Gastroesophageal sphincter (tissue), 4 donors: ENCODE data around the gene CD300A. TPM values are rescaled to one million over a fixed set of nuclear protein-coding genes. Genes with fewer than 3 reads are reported as not detected.
"Not testable (repeated sequence)": the region's sequence is repeated elsewhere in the genome, so short reads cannot be mapped to it uniquely, and the experiment has no call there.

Experiments used
- ATAC-seq: fragments of 150-250 bp; one replicate; pipeline ENCODE4 v1.9.1; 2016; ENCODE audit warnings: mild to moderate bottlenecking, moderate library complexity
- H3K27ac ChIP-seq, 4 donors: fragments of 200-600 bp; sonication (generic) in 3 of 4; 1 replicate in 3 of 4; 2 replicates in 1 of 4; pipeline ENCODE4 v1.5.1; 2016 to 2019
- H3K27me3 ChIP-seq: fragments of 200-600 bp; sonication (generic); one replicate; pipeline ENCODE4 v1.5.1; 2019
- H3K36me3 ChIP-seq, 2 donors: fragments of 200-600 bp; sonication (generic); one replicate each; pipeline ENCODE4 v1.5.1; 2019; ENCODE audit warnings: control low read depth in 1 of 2
- H3K4me1 ChIP-seq, 3 donors: fragments of 200-600 bp; sonication (generic); 1 replicate in 2 of 3; 2 replicates in 1 of 3; pipeline ENCODE4 v1.5.1; 2016 to 2019; ENCODE audit warnings: control low read depth in 2 of 3
- H3K4me3 ChIP-seq, 2 donors: fragments of 200-600 bp; sonication (generic); one replicate each; pipeline ENCODE4 v1.5.1; 2019; ENCODE audit warnings: mild to moderate bottlenecking in 1 of 2, moderate library complexity in 1 of 2
- H3K9me3 ChIP-seq, 3 donors: fragments of 200-600 bp; sonication (generic); one replicate each; pipeline ENCODE4 v1.5.1; 2017 to 2019; ENCODE audit warnings: control low read depth in 2 of 3
- CTCF ChIP-seq, 4 experiments: fragments of 200-600 bp in 2 of 4; fragments of 450-650 bp in 2 of 4; sonication (generic) in 1 of 4; IDR thresholded peaks; one replicate each; pipeline ENCODE4 v1.5.1; 2017 to 2019; ENCODE audit warnings: antibody characterized with exemption in 4 of 4, mild to moderate bottlenecking in 2 of 4, moderate library complexity in 2 of 4
- EP300 ChIP-seq: sonication (generic); formaldehyde crosslinking; IDR thresholded peaks from one replicate; pipeline ENCODE4 v1.6.1; 2017; ENCODE audit warnings: antibody characterized with exemption, mild to moderate bottlenecking
- POLR2A ChIP-seq, 2 donors: fragments of 450-650 bp; IDR thresholded peaks; one replicate each; pipeline ENCODE4 v1.6.1; 2017; ENCODE audit warnings: antibody characterized with exemption in 2 of 2, mild to moderate bottlenecking in 2 of 2, moderate library complexity in 1 of 2
- POLR2AphosphoS5 ChIP-seq: sonication (generic); formaldehyde crosslinking; IDR thresholded peaks from one replicate; pipeline ENCODE4 v1.6.1; 2017; ENCODE audit warnings: antibody characterized with exemption
- WGBS, 2 donors: methylation state at CpG; one replicate each; pipeline ENCODE4 v1.1.5; 2018; ENCODE audit warnings: low coverage in 1 of 2; 5-methylcytosine and 5-hydroxymethylcytosine counted together
- total RNA-seq, 4 donors: library from RNA; depleted of rRNA; stranded (reverse); fragments of >200 nt; gene quantifications; one replicate each; pipeline ENCODE4 v1.1.0, GENCODE V29; 2016

CD300A gene
- total RNA-seq, 4 donors from 2014 or later: 2.0 to 5.8 (median 3.1) TPM

GRCh38 chr17:74502861-74503260 is 36.4 kb downstream of the CD300A start:
- no peak for TF ChIP-seq POLR2AphosphoS5
- no peak for TF ChIP-seq CTCF (IDR thresholded peaks at IDR 0.05)
- TF ChIP-seq POLR2A (IDR thresholded peaks at IDR 0.05): no peak
- TF ChIP-seq EP300: no peak
- Histone ChIP-seq H3K4me1 (no peaks in the 10 kb centered on the region), H3K27me3 (peaks cover 33% of the 10 kb centered on the region), H3K27ac (no peak overlapping the region), H3K4me3 (no peak overlapping the region), H3K9me3 (no peaks in the 10 kb centered on the region), H3K36me3 (no peaks in the 10 kb centered on the region)
- WGBS, 2 donors: 44 to 54% methylated on average over 6 of the region's 6 CpGs
- ATAC-seq: no peak

- not testable (repeated sequence) for H3K27ac ChIP-seq, ATAC-seq, H3K4me3 ChIP-seq, H3K9me3 ChIP-seq, H3K36me3 ChIP-seq, H3K4me1 ChIP-seq
- H3K27me3 ChIP-seq: peaks cover 33% of the 10 kb centered on the region
- 65 to 71% methylated on average over 5 of the region's 5 CpGs for WGBS, 2 donors
These were observed 37.5 kb downstream of the CD300A start for GRCh38 chr17:74503949-74504348.

- TF ChIP-seq EP300 (no peak), POLR2AphosphoS5 (no peak), CTCF (IDR thresholded peaks at IDR 0.05) (no peak), POLR2A (IDR thresholded peaks at IDR 0.05) (no peak)
- no peaks in the 10 kb centered on the region for H3K4me1 ChIP-seq
- no peaks in the 10 kb centered on the region for H3K9me3 ChIP-seq
- ATAC-seq: no peak
- H3K36me3 ChIP-seq: no peaks in the 10 kb centered on the region
- H3K4me3 ChIP-seq: no peak overlapping the region
- H3K27me3 ChIP-seq: peaks cover 24% of the 10 kb centered on the region
- no peak overlapping the region for H3K27ac ChIP-seq
These were observed 41.7 kb downstream of the CD300A start for GRCh38 chr17:74508156-74508555.

GRCh38 chr17:74512036-74512435 is 45.6 kb downstream of the CD300A start:
- Histone ChIP-seq H3K4me3 (no peak overlapping the region), H3K36me3 (no peaks in the 10 kb centered on the region), H3K4me1 (no peaks in the 10 kb centered on the region), H3K27me3 (peaks cover 18% of the 10 kb centered on the region), H3K27ac (no peak overlapping the region), H3K9me3 (no peaks in the 10 kb centered on the region)
- WGBS, 2 donors: 60% methylated on average over 1 of the region's 2 CpGs; no CpG with 5 or more reads in 1 of the 2 donors
- ATAC-seq: no peak
- no peak for TF ChIP-seq CTCF (IDR thresholded peaks at IDR 0.05)
- no peak for TF ChIP-seq EP300
- no peak for TF ChIP-seq POLR2AphosphoS5
- TF ChIP-seq POLR2A (IDR thresholded peaks at IDR 0.05): no peak

- no peaks in the 10 kb centered on the region for H3K4me1 ChIP-seq
These were observed 46.2 kb downstream of the CD300A start for GRCh38 chr17:74512624-74513091.

More at GRCh38 chr17:74512624-74513091, 46.2 kb downstream of the CD300A start:
- TF ChIP-seq CTCF (IDR thresholded peaks at IDR 0.05) (no peak), POLR2A (IDR thresholded peaks at IDR 0.05) (no peak), POLR2AphosphoS5 (no peak), EP300 (no peak)
- ATAC-seq: peak; percentile 34
- Histone ChIP-seq H3K27me3 (peaks cover 18% of the 10 kb centered on the region), H3K36me3 (no peaks in the 10 kb centered on the region), H3K9me3 (no peaks in the 10 kb centered on the region), H3K27ac (no peak overlapping the region), H3K4me3 (no peak overlapping the region)
- 54 to 67% methylated on average over 3 to 7 of the region's 7 CpGs for WGBS, 2 donors
